RWPE2 (cell line): ENCODE measurements around the gene USP48.
"Not testable (repeated sequence)": the region's sequence is repeated elsewhere in the genome, so short reads cannot be mapped to it uniquely, and the experiment has no call there.

ENCODE experiments used
- ATAC-seq: fragments of 200-7000 bp; cut with Tn5 transposase; 3 replicates; pipeline ENCODE4 v1.9.1; 2021; ENCODE audit warnings: low read depth
- DNase-seq: peaks from one replicate; pipeline ENCODE4 v3.0.0-alpha.2; 2020; ENCODE audit warnings: low spot score
- H3K27ac ChIP-seq: fragments of 450-650 bp; 2 replicates; pipeline ENCODE4 v1.5.1; 2017; ENCODE audit warnings: mild to moderate bottlenecking; ENCODE audit not compliant: poor library complexity, severe bottlenecking
- H3K27me3 ChIP-seq: fragments of 250-450 bp; sonication (Bioruptor Pico); 2 replicates; pipeline ENCODE4 v1.5.1; 2021; ENCODE audit warnings: mild to moderate bottlenecking, moderate library complexity; ENCODE audit not compliant: insufficient read depth, poor library complexity, severe bottlenecking
- H3K36me3 ChIP-seq: fragments of 250-450 bp; sonication (Bioruptor Pico); 2 replicates; pipeline ENCODE4 v1.5.1; 2020; ENCODE audit warnings: low read depth, mild to moderate bottlenecking, moderate library complexity
- H3K4me1 ChIP-seq: fragments of 250-450 bp; sonication (Bioruptor Pico); 2 replicates; pipeline ENCODE4 v1.5.1; 2021; ENCODE audit warnings: mild to moderate bottlenecking, moderate library complexity; ENCODE audit not compliant: insufficient read depth, poor library complexity, severe bottlenecking
- H3K4me3 ChIP-seq: fragments of 250-450 bp; sonication (Bioruptor Pico); 2 replicates; pipeline ENCODE4 v1.5.1; 2021; ENCODE audit warnings: mild to moderate bottlenecking, moderate library complexity; ENCODE audit not compliant: severe bottlenecking
- H3K9me3 ChIP-seq: fragments of 250-450 bp; sonication (Bioruptor Pico); 2 replicates; pipeline ENCODE4 v1.5.1; 2021; ENCODE audit warnings: mild to moderate bottlenecking, moderate library complexity; ENCODE audit not compliant: severe bottlenecking
- CTCF ChIP-seq: fragments of 450-650 bp; IDR thresholded peaks from one replicate; pipeline ENCODE4 v1.5.1; 2017; ENCODE audit warnings: mild to moderate bottlenecking, moderate library complexity; ENCODE audit not compliant: poor library complexity, severe bottlenecking

USP48 gene

GRCh38 chr1:21793104-21793503, 10.2 kb upstream of the USP48 start:
- Histone ChIP-seq H3K4me3 (no peak overlapping the region), H3K9me3 (no peaks in the 10 kb centered on the region), H3K27ac (no peak overlapping the region), H3K36me3 (no peaks in the 10 kb centered on the region), H3K4me1 (peaks cover 8% of the 10 kb centered on the region), H3K27me3 (no peaks in the 10 kb centered on the region)
- ATAC-seq (no peak), DNase-seq (no peak)
- TF ChIP-seq CTCF, result no peak

GRCh38 chr1:21786640-21787039, 3.7 kb upstream of the USP48 start:
- Histone ChIP-seq H3K27me3 (no peaks in the 10 kb centered on the region), H3K4me1 (peaks cover 13% of the 10 kb centered on the region), H3K36me3 (no peaks in the 10 kb centered on the region), H3K9me3 (peaks cover 4% of the 10 kb centered on the region), H3K27ac (peak overlapping the region; percentile 97), H3K4me3 (no peak overlapping the region)
- ATAC-seq (no peak), DNase-seq (no peak)
- TF ChIP-seq CTCF, result no peak

- not testable (repeated sequence) for H3K9me3 ChIP-seq, H3K36me3 ChIP-seq, ATAC-seq, H3K27me3 ChIP-seq, H3K4me3 ChIP-seq, DNase-seq
- Histone ChIP-seq H3K4me1 (peaks cover 13% of the 10 kb centered on the region), H3K27ac (peak overlapping the region; percentile 97)
These were observed 2.8 kb upstream of the USP48 start for GRCh38 chr1:21785764-21786163.

- ATAC-seq, result no peak
- H3K27ac ChIP-seq, result peak overlapping the region; percentile 93
- DNase-seq, result no peak
- peaks cover 4% of the 10 kb centered on the region for H3K36me3 ChIP-seq
- TF ChIP-seq CTCF, result no peak
- peaks cover 21% of the 10 kb centered on the region for H3K4me1 ChIP-seq
- peak overlapping the region; percentile 76 for H3K4me3 ChIP-seq
- peaks cover 4% of the 10 kb centered on the region for H3K9me3 ChIP-seq
- H3K27me3 ChIP-seq, result no peaks in the 10 kb centered on the region
These were observed 992 bp upstream of the USP48 start for GRCh38 chr1:21783679-21784603.

GRCh38 chr1:21782349-21782867, 541 bp downstream of the USP48 start:
- Histone ChIP-seq H3K36me3 (peaks cover 4% of the 10 kb centered on the region), H3K27ac (peak overlapping the region; percentile 93), H3K4me3 (peak overlapping the region; percentile 76), H3K4me1 (peaks cover 8% of the 10 kb centered on the region), H3K27me3 (no peaks in the 10 kb centered on the region), H3K9me3 (no peaks in the 10 kb centered on the region)
- TF ChIP-seq CTCF, result peak; percentile 64
- ATAC-seq, result peak; percentile 47
- DNase-seq, result no peak
